HG03565 (cell line): ENCODE results near the gene DENND5A.

ENCODE experiments used
- ATAC-seq: cut with Tn5 transposase; IDR thresholded peaks from one replicate; pipeline ENCODE4 v1.9.1; 2021; ENCODE audit warnings: mild to moderate bottlenecking, moderate library complexity; ENCODE audit not compliant: unreplicated experiment

DENND5A gene

GRCh38 chr11:9265211-9266131 lies at the start of gene DENND5A:
Gene DENND5A (minus strand): TSS chr11:9265350. CDS start chr11:9265069, 281 bp downstream.
- peak; percentile 35 for ATAC-seq

- peak; percentile 94 for ATAC-seq
Measured at GRCh38 chr11:9314291-9315077, 49.3 kb upstream of the DENND5A start, which contains the start of gene TMEM41B. Gene TMEM41B (minus strand): TSS chr11:9314593. CDS start chr11:9314441, 152 bp downstream.

GRCh38 chr11:9313648-9314290 lies 48.6 kb upstream of the DENND5A start:
- peak; percentile 3 for ATAC-seq

GRCh38 chr11:9310485-9311090 lies 45.4 kb upstream of the DENND5A start:
- ATAC-seq: no peak

GRCh38 chr11:9304178-9304577 lies 39.0 kb upstream of the DENND5A start:
- no peak for ATAC-seq

- ATAC-seq: no peak
Measured at GRCh38 chr11:9302448-9302847, 37.3 kb upstream of the DENND5A start.

GRCh38 chr11:9301720-9302119 lies 36.6 kb upstream of the DENND5A start:
- no peak for ATAC-seq

GRCh38 chr11:9293646-9294045 lies 28.5 kb upstream of the DENND5A start:
- no peak for ATAC-seq

- no peak for ATAC-seq
Measured at GRCh38 chr11:9285850-9286587, 20.9 kb upstream of the DENND5A start.

- peak; percentile 86 for ATAC-seq
Measured at GRCh38 chr11:9280655-9281301, 15.6 kb upstream of the DENND5A start.

GRCh38 chr11:9277176-9277575 lies 12.0 kb upstream of the DENND5A start:
- ATAC-seq: no peak

GRCh38 chr11:9276571-9276970 lies 11.4 kb upstream of the DENND5A start:
- no peak for ATAC-seq

- ATAC-seq: no peak
Measured at GRCh38 chr11:9274499-9275258, 9.5 kb upstream of the DENND5A start.

- ATAC-seq: no peak
Measured at GRCh38 chr11:9273376-9274336, 8.5 kb upstream of the DENND5A start.

- ATAC-seq: no peak
Measured at GRCh38 chr11:9269492-9270013, 4.4 kb upstream of the DENND5A start.

- no peak for ATAC-seq
Measured at GRCh38 chr11:9267680-9268079, 2.5 kb upstream of the DENND5A start.

GRCh38 chr11:9266926-9267325 lies 1.8 kb upstream of the DENND5A start:
- ATAC-seq: no peak
